BJ (cell line): Measurements from ENCODE around the gene KCNH8. TPM values are rescaled to one million over a fixed set of nuclear protein-coding genes. Genes with fewer than 3 reads are reported as not detected.

Source experiments
- CTCF ChIA-PET: fragments of 350-600 bp; formaldehyde crosslinking; extraction: SDS; loops from one replicate; lab custom pipeline; 2021; ENCODE audit warnings: antibody characterized with exemption, inconsistent platforms; lab: Yijun Ruan, JAX
- POLR2A ChIA-PET: fragments of 300-600 bp; sonication (Branson Sonifier 250); formaldehyde crosslinking; extraction: SDS; loops from one replicate; lab custom pipeline; 2021; ENCODE audit warnings: antibody characterized with exemption; lab: Charles Lee
- DNase-seq: peaks from one replicate; pipeline ENCODE4 v3.0.0-alpha.2; 2011; ENCODE audit warnings: low read depth
- H3K27me3 ChIP-seq: 2 replicates; pipeline ENCODE4 v1.6.0; 2011; ENCODE audit warnings: low read length; ENCODE audit not compliant: control insufficient read depth, insufficient read depth
- H3K36me3 ChIP-seq: 2 replicates; pipeline ENCODE4 v1.5.1; 2011; ENCODE audit warnings: low read length; ENCODE audit not compliant: control insufficient read depth, insufficient read depth
- H3K4me3 ChIP-seq: 2 replicates; pipeline ENCODE4 v1.5.1; 2011; ENCODE audit warnings: low read depth, mild to moderate bottlenecking, control low read depth, low read length
- CTCF ChIP-seq: IDR thresholded peaks from 2 replicates; pipeline ENCODE4 v1.5.1; 2011; ENCODE audit warnings: low read depth, mild to moderate bottlenecking, control low read depth, inconsistent platforms, low read length, moderate library complexity; ENCODE audit not compliant: insufficient read depth
- polyA plus RNA-seq: library from polyadenylated mRNA; depleted of rRNA; stranded (reverse); fragments of >200 nt; gene quantifications from 2 replicates; pipeline ENCODE4 v1.2.3, GENCODE V29; 2011

KCNH8 gene
- polyA plus RNA-seq, 1 experiment, result 0.02 TPM

GRCh38 chr3:19124752-19125151, 23.6 kb upstream of the KCNH8 start:
- ChIA-PET POLR2A (no interaction called here), CTCF (no interaction called here)
- DNase-seq, result no peak
- no peaks in the 10 kb centered on the region for H3K27me3 ChIP-seq
- H3K4me3 ChIP-seq, result no peak overlapping the region
- TF ChIP-seq CTCF, result no peak
- no peaks in the 10 kb centered on the region for H3K36me3 ChIP-seq

GRCh38 chr3:19139863-19140262, 8.4 kb upstream of the KCNH8 start:
- no peaks in the 10 kb centered on the region for H3K36me3 ChIP-seq
- no peak for TF ChIP-seq CTCF
- no peaks in the 10 kb centered on the region for H3K27me3 ChIP-seq
- DNase-seq, result no peak
- H3K4me3 ChIP-seq, result no peak overlapping the region
- ChIA-PET POLR2A (no interaction called here), CTCF (no interaction called here)

GRCh38 chr3:19146685-19147650, 1.3 kb upstream of the KCNH8 start:
- Histone ChIP-seq H3K4me3 (peak overlapping the region; percentile 64), H3K27me3 (peaks cover 8% of the 10 kb centered on the region), H3K36me3 (no peaks in the 10 kb centered on the region)
- ChIA-PET CTCF (interaction anchor here (1.0 to 1.6 kb wide), 3 partner anchors 8 to 32 kb away, joined by 3 to 5 read pairs (median 4); no protein-coding TSS in a partner anchor), POLR2A (no interaction called here)
- no peak for DNase-seq
- peak; percentile 55 for TF ChIP-seq CTCF

GRCh38 chr3:19148768-19149091, 420 bp downstream of the KCNH8 start:
- Histone ChIP-seq H3K4me3 (no peak overlapping the region; the same call in 1 of the 2 replicates), H3K36me3 (no peaks in the 10 kb centered on the region), H3K27me3 (peaks cover 8% of the 10 kb centered on the region)
- DNase-seq, result no peak
- POLR2A ChIA-PET, result no interaction called here
- CTCF ChIA-PET, result no interaction called here
- no peak for TF ChIP-seq CTCF

GRCh38 chr3:19149368-19149767, 1.1 kb downstream of the KCNH8 start:
- Histone ChIP-seq H3K27me3 (peaks cover 8% of the 10 kb centered on the region), H3K4me3 (no peak overlapping the region), H3K36me3 (no peaks in the 10 kb centered on the region)
- POLR2A ChIA-PET, result no interaction called here
- DNase-seq, result no peak
- no peak for TF ChIP-seq CTCF
- CTCF ChIA-PET, result no interaction called here
